Measurements from ENCODE around the gene PXMP2. TPM values are rescaled to one million over a fixed set of nuclear protein-coding genes. Genes with fewer than 3 reads are reported as not detected.

Gene PXMP2
- total RNA-seq, 1 donor, result 19.2 TPM

- DNase-seq (ENCODE audit: low read depth), result no peak
- H3K4me3 ChIP-seq (ENCODE audit: low read depth, low read length), result peak overlapping the region; percentile 85
- TF ChIP-seq CTCF (IDR thresholded peaks at IDR 0.05; ENCODE audit: insufficient read depth, low read length), result no peak
Measured at GRCh38 chr12:132710043-132710404, 22.6 kb downstream of the PXMP2 start.

- TF ChIP-seq CTCF (IDR thresholded peaks at IDR 0.05; ENCODE audit: insufficient read depth, low read length), result no peak
- H3K4me3 ChIP-seq (ENCODE audit: low read depth, low read length), result peak within 1 kb of the TSS; percentile 85
- DNase-seq (ENCODE audit: low read depth), result peak; percentile 64
Measured at GRCh38 chr12:132710405-132711079, 23.2 kb downstream of the PXMP2 start, which contains the start of gene PGAM5. Gene PGAM5 (plus strand): TSS chr12:132710842. CDS start chr12:132710877, 35 bp downstream.

- DNase-seq (ENCODE audit: low read depth), result peak; percentile 23
- TF ChIP-seq CTCF (IDR thresholded peaks at IDR 0.05; ENCODE audit: insufficient read depth, low read length), result no peak
- H3K4me3 ChIP-seq (ENCODE audit: low read depth, low read length), result peak overlapping the region; percentile 85
Measured at GRCh38 chr12:132711080-132711843, 23.9 kb downstream of the PXMP2 start.

- DNase-seq (ENCODE audit: low read depth), result no peak
- no peak for TF ChIP-seq CTCF (IDR thresholded peaks at IDR 0.05; ENCODE audit: insufficient read depth, low read length)
- no peak overlapping the region for H3K4me3 ChIP-seq (ENCODE audit: low read depth, low read length)
Measured at GRCh38 chr12:132713123-132713522, 25.7 kb downstream of the PXMP2 start.

GRCh38 chr12:132715874-132716273 lies 28.5 kb downstream of the PXMP2 start:
- no peak for TF ChIP-seq CTCF (IDR thresholded peaks at IDR 0.05; ENCODE audit: insufficient read depth, low read length)
- no peak for DNase-seq (ENCODE audit: low read depth)
- H3K4me3 ChIP-seq (ENCODE audit: low read depth, low read length), result no peak overlapping the region

GRCh38 chr12:132716356-132716755 lies 29.0 kb downstream of the PXMP2 start:
- no peak overlapping the region for H3K4me3 ChIP-seq (ENCODE audit: low read depth, low read length)
- no peak for TF ChIP-seq CTCF (IDR thresholded peaks at IDR 0.05; ENCODE audit: insufficient read depth, low read length)
- no peak for DNase-seq (ENCODE audit: low read depth)

Data from fibroblast of the aortic adventitia (primary cell).